Subcutaneous abdominal adipose tissue (tissue), 5 donors: ENCODE measurements around the gene G3BP2.

ENCODE experiments used
- H3K27ac ChIP-seq: one replicate; pipeline ENCODE4 v1.7.0; 2013; ENCODE audit warnings: low read depth, mild to moderate bottlenecking, inconsistent platforms, low read length, moderate library complexity
- H3K27me3 ChIP-seq, 5 donors: one replicate each; pipeline ENCODE4 v1.7.0; 2013; ENCODE audit warnings: low read length in 5 of 5, inconsistent platforms in 1 of 5; ENCODE audit not compliant: control insufficient read depth in 5 of 5, insufficient read depth in 4 of 5
- H3K36me3 ChIP-seq, 5 donors: one replicate each; pipeline ENCODE4 v1.7.0; 2013; ENCODE audit warnings: low read length in 5 of 5; ENCODE audit not compliant: control insufficient read depth in 5 of 5, insufficient read depth in 5 of 5
- H3K4me1 ChIP-seq, 5 donors: one replicate each; pipeline ENCODE4 v1.7.0; 2013; ENCODE audit warnings: low read length in 5 of 5, mild to moderate bottlenecking in 3 of 5, moderate library complexity in 1 of 5; ENCODE audit not compliant: control insufficient read depth in 5 of 5, insufficient read depth in 5 of 5
- H3K4me3 ChIP-seq, 5 donors: one replicate each; pipeline ENCODE4 v1.7.0; 2013; ENCODE audit warnings: low read length in 5 of 5, low read depth in 1 of 5
- H3K9ac ChIP-seq, 5 donors: one replicate each; pipeline ENCODE4 v1.7.0; 2013; ENCODE audit warnings: low read length in 5 of 5, mild to moderate bottlenecking in 4 of 5, moderate library complexity in 3 of 5
- H3K9me3 ChIP-seq, 5 donors: one replicate each; pipeline ENCODE4 v1.7.0; 2013; ENCODE audit warnings: low read length in 5 of 5; ENCODE audit not compliant: control insufficient read depth in 5 of 5
- donor health status: healthy.
- donor health status: healthy.
- donor health status: healthy.
- donor health status: healthy.
- donor health status: healthy.

G3BP2 gene

DNA sequence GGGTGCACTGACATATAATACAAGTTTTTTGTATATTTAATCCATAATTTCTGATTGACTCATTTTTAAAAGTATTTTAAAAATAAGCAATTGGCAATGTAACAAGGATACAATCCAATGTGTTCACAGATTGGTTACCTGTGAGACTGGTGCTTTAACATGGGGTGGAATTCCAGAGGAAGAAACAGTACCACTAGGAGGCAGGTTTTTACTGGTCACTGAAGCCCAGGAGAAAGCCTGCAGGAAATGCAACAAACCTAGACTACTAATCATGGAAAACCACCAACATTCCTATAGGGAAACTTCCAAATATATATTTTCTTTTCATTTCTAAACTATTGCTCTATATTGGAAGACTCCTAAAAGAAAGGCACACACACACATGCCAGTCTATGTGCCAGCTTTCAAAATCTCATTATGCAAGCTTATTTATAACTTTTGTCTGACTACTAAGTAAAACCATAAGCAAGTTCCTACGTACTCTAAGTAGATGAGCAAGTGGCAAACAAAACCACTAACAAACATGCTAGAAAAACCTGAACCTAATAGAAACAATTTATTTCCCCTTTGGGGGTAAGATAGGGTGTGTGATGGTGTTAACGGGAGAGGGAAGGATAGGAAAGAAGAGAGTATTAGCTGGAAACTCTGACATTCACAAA is 19.2 kb downstream of the G3BP2 start:
- H3K27ac ChIP-seq, result no peak overlapping the region
- H3K27me3 ChIP-seq, result no peaks in the 10 kb centered on the region
- no peaks in the 10 kb centered on the region for H3K4me1 ChIP-seq
- no peak overlapping the region for H3K9ac ChIP-seq
- no peak overlapping the region for H3K4me3 ChIP-seq
- H3K9me3 ChIP-seq, result no peaks in the 10 kb centered on the region
- H3K36me3 ChIP-seq, result peaks cover 33 to 56% (median 37%) of the 10 kb centered on the region in 5 donors

DNA sequence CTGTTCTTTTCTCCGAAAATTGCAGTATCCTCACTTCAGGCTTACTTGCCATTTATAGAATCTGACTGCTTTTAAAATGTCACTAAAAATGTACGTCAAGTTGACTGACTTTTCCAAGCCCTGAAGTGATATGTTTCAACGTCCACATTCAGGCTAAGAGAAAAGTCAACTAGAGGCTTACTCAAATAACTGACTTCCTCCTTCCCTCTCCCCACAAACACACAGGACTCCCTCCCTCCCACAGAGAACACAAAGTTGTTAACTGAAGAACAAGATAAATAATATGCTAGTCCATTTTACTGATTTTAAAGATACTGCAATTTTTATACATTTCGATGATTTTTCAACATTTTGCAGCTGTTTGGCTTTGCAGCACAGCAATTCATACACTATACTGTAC is 29.1 kb downstream of the G3BP2 start:
- Histone ChIP-seq H3K27ac (no peak overlapping the region), H3K36me3 (peaks cover 45 to 61% (median 50%) of the 10 kb centered on the region in 5 donors)

DNA sequence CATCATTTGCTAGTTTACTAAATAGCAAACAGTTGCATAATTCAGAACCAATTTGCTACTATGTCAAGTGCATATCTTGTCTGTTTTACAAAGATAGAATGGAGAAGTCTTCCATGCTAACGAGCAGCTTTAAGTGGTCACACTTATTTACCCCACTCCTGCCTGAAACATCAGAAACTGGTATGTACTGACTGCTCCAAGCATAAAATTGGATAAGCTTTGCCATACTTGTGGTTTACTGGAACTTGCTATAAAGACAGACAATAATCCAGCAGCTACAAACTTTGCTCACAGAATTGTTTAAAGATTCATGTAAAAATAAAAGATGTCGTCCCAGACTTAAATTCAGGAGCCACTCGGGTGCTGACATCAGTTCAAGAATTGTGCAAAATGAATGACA is 29.6 kb downstream of the G3BP2 start:
- no peak overlapping the region for H3K27ac ChIP-seq
- H3K36me3 ChIP-seq, result peaks cover 41 to 57% (median 48%) of the 10 kb centered on the region in 5 donors

More for the DNA sequence above, 29.1 kb downstream of the G3BP2 start:
- no peak overlapping the region for H3K9ac ChIP-seq
- no peaks in the 10 kb centered on the region for H3K4me1 ChIP-seq
- no peak overlapping the region for H3K4me3 ChIP-seq
- no peaks in the 10 kb centered on the region for H3K9me3 ChIP-seq
- no peaks in the 10 kb centered on the region for H3K27me3 ChIP-seq

DNA sequence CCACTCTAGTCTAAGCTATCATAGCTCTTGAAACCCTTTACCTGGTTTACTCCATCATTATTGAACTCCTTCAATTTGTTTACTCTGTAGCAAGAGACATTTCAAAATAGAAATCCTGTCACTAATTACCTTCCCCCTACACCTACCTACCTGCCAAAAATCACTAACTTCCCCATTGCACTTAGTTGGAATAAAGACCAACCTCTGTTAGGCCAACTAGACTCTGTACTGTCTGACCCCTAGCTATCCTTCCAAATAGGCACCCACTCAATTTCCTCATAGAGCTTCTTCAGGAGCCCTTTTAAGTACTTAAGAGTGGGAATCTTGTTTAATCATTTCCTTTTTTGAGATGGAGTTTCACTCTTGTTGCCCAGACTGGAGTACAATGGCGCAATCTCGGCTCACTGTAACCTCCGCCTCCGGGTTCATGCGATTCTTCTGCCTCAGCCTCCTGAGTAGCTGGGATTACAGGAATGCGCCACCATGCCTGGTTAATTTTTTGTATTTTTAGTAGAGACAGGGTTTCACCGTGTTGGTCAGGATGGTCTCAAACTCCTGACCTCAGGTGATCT is 34.0 kb downstream of the G3BP2 start:
- Histone ChIP-seq H3K9me3 (no peaks in the 10 kb centered on the region), H3K36me3 (peaks cover 3 to 12% (median 7%) of the 10 kb centered on the region in 5 donors), H3K27ac (no peak overlapping the region), H3K27me3 (no peaks in the 10 kb centered on the region), H3K4me1 (no peaks in the 10 kb centered on the region), H3K4me3 (no peak overlapping the region), H3K9ac (no peak overlapping the region)

More for the DNA sequence above, 29.6 kb downstream of the G3BP2 start:
- H3K9ac ChIP-seq, result no peak overlapping the region
- no peak overlapping the region for H3K4me3 ChIP-seq
- H3K4me1 ChIP-seq, result no peaks in the 10 kb centered on the region
- no peaks in the 10 kb centered on the region for H3K9me3 ChIP-seq
- no peaks in the 10 kb centered on the region for H3K27me3 ChIP-seq

DNA sequence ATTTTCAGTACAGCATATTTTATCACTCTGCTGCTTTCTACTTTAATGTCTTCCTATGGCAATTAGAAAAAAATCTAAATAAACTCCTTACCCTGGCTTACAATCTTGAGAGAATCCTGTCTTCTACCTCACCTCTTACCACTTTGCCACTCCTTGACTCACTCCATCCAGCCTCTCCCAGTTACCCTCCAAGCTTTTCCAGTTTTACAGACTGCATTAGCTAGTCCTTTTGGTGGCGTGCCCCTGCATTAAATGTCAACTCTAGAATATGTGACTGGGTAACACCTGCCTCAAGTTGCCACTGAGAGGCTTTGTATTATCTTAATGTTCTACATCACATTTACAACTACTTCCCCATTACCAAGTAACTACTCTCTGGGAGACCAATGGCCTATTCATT is 35.4 kb downstream of the G3BP2 start:
- H3K9me3 ChIP-seq, result no peaks in the 10 kb centered on the region
- H3K27ac ChIP-seq, result no peak overlapping the region
- H3K4me3 ChIP-seq, result no peak overlapping the region

DNA sequence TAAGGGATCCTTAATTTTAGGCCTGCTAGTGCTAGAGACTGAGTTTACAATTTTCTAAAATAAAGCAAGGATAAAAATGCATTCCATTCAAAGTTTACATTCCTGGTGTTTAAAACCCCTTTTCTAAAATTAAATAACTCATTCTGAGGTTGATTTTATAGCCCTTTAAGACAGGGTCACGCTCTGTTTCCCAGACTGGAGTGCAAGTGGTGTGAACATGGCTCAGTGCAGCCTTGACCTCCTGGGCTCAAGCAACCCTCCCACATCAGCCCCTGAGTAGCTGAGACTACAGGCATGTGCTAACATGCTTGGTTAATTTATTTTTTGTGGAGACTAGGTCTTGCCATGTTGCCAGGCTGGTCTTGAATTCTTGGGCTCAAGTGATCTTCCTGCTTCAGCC is 36.0 kb downstream of the G3BP2 start:
- no peak overlapping the region for H3K4me3 ChIP-seq
- no peak overlapping the region for H3K9ac ChIP-seq
- no peak overlapping the region for H3K27ac ChIP-seq
- no peaks in the 10 kb centered on the region for H3K36me3 ChIP-seq
- no peaks in the 10 kb centered on the region for H3K4me1 ChIP-seq
- no peaks in the 10 kb centered on the region for H3K27me3 ChIP-seq
- H3K9me3 ChIP-seq, result no peaks in the 10 kb centered on the region

More for the DNA sequence above, 35.4 kb downstream of the G3BP2 start:
- no peaks in the 10 kb centered on the region for H3K4me1 ChIP-seq
- no peak overlapping the region for H3K9ac ChIP-seq
- no peaks in the 10 kb centered on the region for H3K27me3 ChIP-seq
- H3K36me3 ChIP-seq, result peaks cover 0 to 2% (median 0%) of the 10 kb centered on the region in 5 donors

DNA sequence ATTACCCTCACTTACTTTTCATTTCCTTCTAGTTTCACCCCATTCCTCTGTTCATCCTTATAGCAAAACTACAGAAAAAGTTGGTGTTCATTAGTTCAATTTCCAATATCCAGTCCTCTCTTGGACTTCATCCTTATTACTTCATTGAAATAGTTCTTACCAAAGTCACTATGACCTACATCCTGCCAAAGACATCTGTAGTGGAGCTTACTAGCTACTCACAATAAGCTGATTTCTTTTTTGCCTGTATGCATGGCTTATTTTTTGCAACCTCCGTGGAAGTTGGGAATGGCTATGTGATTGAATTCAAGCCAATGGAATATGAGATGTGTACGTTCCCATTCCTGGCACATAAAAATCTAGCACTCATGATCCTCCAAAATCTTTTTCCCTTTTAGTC is 38.3 kb downstream of the G3BP2 start:
- Histone ChIP-seq H3K36me3 (no peaks in the 10 kb centered on the region), H3K4me3 (no peak overlapping the region), H3K27ac (no peak overlapping the region), H3K4me1 (peaks cover 2 to 12% (median 11%) of the 10 kb centered on the region in 5 donors), H3K27me3 (no peaks in the 10 kb centered on the region), H3K9me3 (no peaks in the 10 kb centered on the region), H3K9ac (no peak overlapping the region)

DNA sequence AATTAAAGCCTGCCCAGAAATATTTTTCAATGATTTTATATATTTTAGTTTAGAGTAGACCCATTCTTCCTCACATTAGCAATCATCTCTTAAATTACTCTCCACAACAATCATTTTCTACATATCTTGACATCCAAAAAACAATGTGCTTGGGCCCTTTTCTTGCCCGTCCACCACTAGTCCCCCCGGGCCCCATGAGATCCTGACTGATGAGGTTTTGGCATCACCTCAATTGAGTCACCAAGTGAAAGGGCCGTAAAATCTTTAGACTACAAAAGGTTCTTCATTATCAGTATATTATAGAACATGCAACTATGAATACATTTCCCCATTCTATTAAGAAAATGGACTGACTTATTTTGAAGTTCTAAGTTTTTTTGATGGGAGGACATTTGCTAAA is 38.9 kb downstream of the G3BP2 start:
- Histone ChIP-seq H3K9me3 (no peaks in the 10 kb centered on the region), H3K36me3 (no peaks in the 10 kb centered on the region), H3K27me3 (no peaks in the 10 kb centered on the region), H3K4me3 (no peak overlapping the region), H3K4me1 (peaks cover 2 to 14% (median 13%) of the 10 kb centered on the region in 5 donors), H3K9ac (no peak overlapping the region), H3K27ac (no peak overlapping the region)

DNA sequence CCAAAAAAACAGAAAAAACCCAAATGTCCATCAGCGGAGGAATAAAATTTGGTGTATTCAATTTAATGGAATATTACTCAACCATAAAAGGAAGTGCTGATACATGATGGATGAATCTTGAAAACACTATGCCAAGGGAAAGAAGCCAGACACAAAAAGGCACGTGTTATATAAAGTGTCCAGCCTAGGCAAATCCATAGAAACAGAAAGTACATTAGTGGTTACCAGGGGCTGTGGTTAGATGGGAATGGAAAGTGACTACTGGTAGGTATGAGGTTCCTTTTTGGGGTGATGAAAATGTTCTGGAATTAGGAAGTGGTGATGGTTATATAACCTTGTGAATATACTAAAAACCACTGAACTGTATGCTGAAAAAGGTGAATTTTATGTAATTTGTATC is 39.4 kb downstream of the G3BP2 start:
- Histone ChIP-seq H3K4me1 (peaks cover 2 to 14% (median 13%) of the 10 kb centered on the region in 5 donors), H3K27ac (no peak overlapping the region), H3K4me3 (no peak overlapping the region), H3K36me3 (no peaks in the 10 kb centered on the region), H3K9me3 (no peaks in the 10 kb centered on the region), H3K27me3 (no peaks in the 10 kb centered on the region), H3K9ac (no peak overlapping the region)

DNA sequence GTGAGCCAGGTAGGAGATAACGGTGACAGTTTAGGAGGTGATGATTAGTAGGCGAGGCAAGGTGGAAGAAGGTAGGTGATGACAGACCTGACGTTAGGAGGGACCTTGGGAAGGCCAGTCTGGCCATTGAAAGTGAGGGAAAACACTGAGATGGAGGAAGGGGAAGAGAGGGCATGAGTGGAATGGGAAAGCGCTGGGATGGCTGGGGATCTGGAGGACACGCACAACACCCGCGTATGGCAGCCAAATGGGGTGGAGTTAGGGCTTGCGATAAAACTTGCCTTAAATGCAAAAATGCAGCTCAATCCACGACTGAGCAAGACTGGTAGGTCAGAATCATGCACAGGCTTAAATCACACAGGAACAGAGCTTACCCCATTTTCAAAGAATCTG is 42.3 kb downstream of the G3BP2 start:
- Histone ChIP-seq H3K9ac (peak overlapping the region in 3 of 5 donors; percentile 62 to 78 (median 76)), H3K4me1 (peaks cover 2 to 14% (median 13%) of the 10 kb centered on the region in 5 donors), H3K4me3 (peak overlapping the region; percentile 62 to 92 (median 81)), H3K36me3 (no peaks in the 10 kb centered on the region), H3K9me3 (no peaks in the 10 kb centered on the region), H3K27me3 (no peaks in the 10 kb centered on the region), H3K27ac (no peak overlapping the region)
